Neuronal stem cell (in vitro differentiated cells): ENCODE measurements around the gene MFNG.

ENCODE experiments used
- DNase-seq: peaks from one replicate; pipeline ENCODE4 v3.0.0-alpha.2; 2013; ENCODE audit warnings: low spot score
- H2AFZ ChIP-seq: one replicate; pipeline ENCODE4 v1.6.1; 2013; ENCODE audit warnings: mild to moderate bottlenecking, low read length, inconsistent platforms
- H2AK5ac ChIP-seq: 2 replicates; pipeline ENCODE4 v1.6.1; 2013; ENCODE audit warnings: low read depth, mild to moderate bottlenecking, inconsistent platforms, low read length, moderate library complexity, mixed read lengths
- H2BK120ac ChIP-seq: 2 replicates; pipeline ENCODE4 v1.6.1; 2013; ENCODE audit warnings: low read depth, mild to moderate bottlenecking, inconsistent platforms, low read length, moderate library complexity, mixed read lengths
- H2BK12ac ChIP-seq: one replicate; pipeline ENCODE4 v1.6.1; 2013; ENCODE audit warnings: low read length, inconsistent platforms
- H2BK15ac ChIP-seq: 2 replicates; pipeline ENCODE4 v1.6.1; 2013; ENCODE audit warnings: mild to moderate bottlenecking, low read length, inconsistent platforms, mixed read lengths
- H2BK5ac ChIP-seq: one replicate; pipeline ENCODE4 v1.6.1; 2013; ENCODE audit warnings: inconsistent platforms, mild to moderate bottlenecking, low read length, moderate library complexity
- H3K14ac ChIP-seq: one replicate; pipeline ENCODE4 v1.6.1; 2013; ENCODE audit warnings: low read length, inconsistent platforms
- H3K18ac ChIP-seq: 2 replicates; pipeline ENCODE4 v1.6.1; 2013; ENCODE audit warnings: low read length, inconsistent platforms
- H3K23ac ChIP-seq: 2 replicates; pipeline ENCODE4 v1.6.1; 2013; ENCODE audit warnings: low read depth, mild to moderate bottlenecking, mixed read lengths, low read length, inconsistent platforms; ENCODE audit not compliant: poor library complexity
- H3K27ac ChIP-seq: replicated peaks from 3 replicates; pipeline ENCODE4 v1.5.1; 2013; ENCODE audit warnings: low read length, inconsistent platforms
- H3K27me3 ChIP-seq, 3 experiments: 2 replicates each; pipeline ENCODE4 v1.6.1; 2013; ENCODE audit warnings: low read length in 3 of 3, mild to moderate bottlenecking in 2 of 3, inconsistent platforms in 1 of 3, low read depth in 1 of 3, mixed read lengths in 1 of 3, moderate library complexity in 1 of 3; ENCODE audit not compliant: control insufficient read depth in 3 of 3, insufficient read depth in 3 of 3
- H3K36me3 ChIP-seq, 2 donors: replicated peaks in 1 of 2; 2 replicates each; pipeline ENCODE4 v1.6.1; 2013; ENCODE audit warnings: low read length in 2 of 2; ENCODE audit not compliant: control insufficient read depth in 2 of 2, insufficient read depth in 2 of 2
- H3K4ac ChIP-seq: 2 replicates; pipeline ENCODE4 v1.6.1; 2013; ENCODE audit warnings: inconsistent platforms, mild to moderate bottlenecking, low read length, moderate library complexity
- H3K4me1 ChIP-seq, 2 donors: 1 replicate in 1 of 2; 2 replicates in 1 of 2; pipeline ENCODE4 v1.6.1; 2013; ENCODE audit warnings: low read length in 2 of 2, low read depth in 1 of 2; ENCODE audit not compliant: control insufficient read depth in 2 of 2, insufficient read depth in 1 of 2
- H3K4me2 ChIP-seq: one replicate; pipeline ENCODE4 v1.6.1; 2013; ENCODE audit warnings: mild to moderate bottlenecking, low read length, inconsistent platforms; ENCODE audit not compliant: insufficient read depth, poor library complexity, severe bottlenecking
- H3K4me3 ChIP-seq, 2 donors: 2 replicates each; pipeline ENCODE4 v1.5.1; 2013; ENCODE audit warnings: low read length in 2 of 2, mild to moderate bottlenecking in 2 of 2, inconsistent platforms in 1 of 2, moderate library complexity in 1 of 2
- H3K79me1 ChIP-seq: one replicate; pipeline ENCODE4 v1.6.1; 2013; ENCODE audit warnings: low read depth, mild to moderate bottlenecking, inconsistent platforms, low read length, moderate library complexity
- H3K9ac ChIP-seq: one replicate; pipeline ENCODE4 v1.6.1; 2013; ENCODE audit warnings: mild to moderate bottlenecking, low read depth, low read length, inconsistent platforms; ENCODE audit not compliant: poor library complexity
- H3K9me3 ChIP-seq, 2 donors: replicated peaks in 1 of 2; 2 replicates each; pipeline versions ENCODE3 to v1.6.1; 2013; ENCODE audit warnings: low read length in 2 of 2, mild to moderate bottlenecking in 2 of 2, inconsistent platforms in 1 of 2, low read depth in 1 of 2, mixed read lengths in 1 of 2, moderate library complexity in 1 of 2; ENCODE audit not compliant: control insufficient read depth in 2 of 2, insufficient read depth in 1 of 2
- H4K8ac ChIP-seq: one replicate; pipeline ENCODE4 v1.6.1; 2013; ENCODE audit warnings: low read depth, mild to moderate bottlenecking, inconsistent platforms, low read length, moderate library complexity
- H4K91ac ChIP-seq: one replicate; pipeline ENCODE4 v1.6.1; 2013; ENCODE audit warnings: low read length, low read depth, mild to moderate bottlenecking, inconsistent platforms; ENCODE audit not compliant: poor library complexity
- WGBS, 2 donors: extraction: QIAGEN DNeasy Blood & Tissue Kit; methylation state at CpG; one replicate each; pipeline ENCODE4 v1.1.7; 2013; ENCODE audit warnings: missing lambda C conversion rate in 2 of 2, mixed read lengths in 1 of 2; ENCODE audit not compliant: insufficient read length in 2 of 2, insufficient replicate concordance in 1 of 2; ENCODE audit errors: extremely low coverage in 2 of 2; 5-methylcytosine and 5-hydroxymethylcytosine counted together

Gene MFNG

DNA sequence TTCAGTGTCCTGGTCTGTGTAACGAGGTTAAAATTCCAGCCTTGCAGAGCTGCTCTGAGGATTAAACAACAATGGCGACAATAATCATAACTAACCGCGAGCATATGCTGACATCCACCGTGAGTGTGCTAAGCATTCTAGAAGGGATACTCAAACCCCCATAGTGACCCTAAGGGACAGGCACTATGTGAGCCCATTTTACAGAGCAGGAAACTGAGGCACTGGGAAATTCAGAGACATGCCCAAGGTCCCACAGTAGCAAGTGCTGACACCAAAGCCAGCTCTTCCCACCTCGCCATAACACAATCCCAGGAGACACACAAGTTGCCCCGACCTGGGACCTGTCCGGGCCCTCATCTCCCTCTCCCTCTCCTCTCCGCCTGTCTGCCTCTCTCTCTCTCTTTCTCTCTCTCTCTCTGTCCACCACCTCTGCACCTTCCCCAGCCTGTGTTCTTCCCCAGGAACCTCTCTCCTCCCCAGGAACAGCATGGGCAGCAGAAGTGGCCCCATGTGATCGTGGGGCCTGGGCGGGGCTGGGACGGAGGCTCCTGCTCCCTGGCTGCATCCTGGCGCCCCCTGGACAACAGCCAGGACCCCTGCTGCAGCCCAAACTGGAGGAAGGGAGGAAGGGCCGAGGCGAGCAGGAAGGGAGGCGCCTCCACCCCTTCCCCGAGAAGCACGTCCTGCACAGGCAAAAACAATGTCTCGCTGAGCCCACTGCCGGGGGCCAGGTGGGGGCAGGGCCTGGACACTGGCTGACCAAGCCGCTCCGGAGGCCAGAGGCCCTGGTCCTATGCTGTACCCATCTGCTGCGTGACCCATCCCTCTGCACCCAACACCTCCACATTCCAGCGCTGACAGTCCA, 14.8 kb upstream of the MFNG start:
- Histone ChIP-seq H2BK15ac (peak overlapping the region; percentile 76), H3K27me3 (no peaks in the 10 kb centered on the region), H3K4me1 (peaks cover 15 to 16% of the 10 kb centered on the region in 2 donors), H3K4ac (peak overlapping the region; percentile 54), H3K14ac (no peak overlapping the region), H2AFZ (no peak overlapping the region), H2BK5ac (peak overlapping the region; percentile 79), H3K79me1 (no peaks in the 10 kb centered on the region), H3K4me3 (no peak overlapping the region), H3K9me3 (peaks cover 0 to 2% of the 10 kb centered on the region in 2 donors), H4K8ac (no peak overlapping the region), H2BK12ac (peak overlapping the region; percentile 65), H3K9ac (peak overlapping the region; percentile 57), H2BK120ac (no peak overlapping the region), H3K27ac (no peak overlapping the region), H3K18ac (peak overlapping the region; percentile 82), H3K23ac (peak overlapping the region; percentile 3), H4K91ac (no peak overlapping the region), H3K36me3 (peaks cover 2 to 53% of the 10 kb centered on the region in 2 donors), H2AK5ac (peak overlapping the region; percentile 47), H3K4me2 (no peak overlapping the region)
- whole genome bisulfite sequencing, 2 donors, result no CpG with 5 or more reads among the region's 24 CpGs
- no peak for DNase-seq

- H2AK5ac ChIP-seq, result peak overlapping the region; percentile 27
- H2BK5ac ChIP-seq, result peak overlapping the region; percentile 6
- peaks cover 0 to 2% of the 10 kb centered on the region in 2 donors for H3K9me3 ChIP-seq
- no peak overlapping the region for H2AFZ ChIP-seq
- no CpG with 5 or more reads among the region's 13 CpGs for WGBS, 2 donors
- H3K79me1 ChIP-seq, result no peaks in the 10 kb centered on the region
- no peak overlapping the region for H2BK120ac ChIP-seq
- no peak overlapping the region for H3K4me2 ChIP-seq
- H3K4me1 ChIP-seq, result peaks cover 15 to 16% of the 10 kb centered on the region in 2 donors
- H2BK15ac ChIP-seq, result peak overlapping the region; percentile 61
- H3K36me3 ChIP-seq, result peaks cover 1 to 58% of the 10 kb centered on the region in 2 donors
- no peak overlapping the region for H3K14ac ChIP-seq
- H3K4me3 ChIP-seq, result no peak overlapping the region
- H3K27me3 ChIP-seq, result no peaks in the 10 kb centered on the region
- DNase-seq, result no peak
- peak overlapping the region; percentile 10 for H3K9ac ChIP-seq
- H3K18ac ChIP-seq, result peak overlapping the region; percentile 57
- no peak overlapping the region for H3K4ac ChIP-seq
- no peak overlapping the region for H4K91ac ChIP-seq
- no peak overlapping the region for H3K27ac ChIP-seq
- H2BK12ac ChIP-seq, result peak overlapping the region; percentile 87
- H3K23ac ChIP-seq, result peak overlapping the region; percentile 34
- no peak overlapping the region for H4K8ac ChIP-seq
Measured at GRCh38 chr22:37499789-37500540, 13.8 kb upstream of the MFNG start.

GRCh38 chr22:37499027-37499707, 13.0 kb upstream of the MFNG start:
- Histone ChIP-seq H2BK15ac (peak overlapping the region; percentile 61), H3K23ac (no peak overlapping the region), H3K4me1 (peaks cover 15 to 16% of the 10 kb centered on the region in 2 donors), H2AK5ac (peak overlapping the region; percentile 27), H3K79me1 (no peaks in the 10 kb centered on the region), H4K91ac (no peak overlapping the region), H3K9ac (no peak overlapping the region), H2BK12ac (no peak overlapping the region), H3K36me3 (peaks cover 0 to 50% of the 10 kb centered on the region in 2 donors), H2BK120ac (no peak overlapping the region), H2BK5ac (no peak overlapping the region), H3K4ac (no peak overlapping the region), H3K27me3 (no peaks in the 10 kb centered on the region), H3K9me3 (no peaks in the 10 kb centered on the region), H4K8ac (no peak overlapping the region), H3K27ac (no peak overlapping the region), H3K14ac (no peak overlapping the region), H3K4me2 (no peak overlapping the region), H3K18ac (peak overlapping the region; percentile 57), H2AFZ (no peak overlapping the region), H3K4me3 (no peak overlapping the region)
- no CpG with 5 or more reads among the region's 12 CpGs for WGBS, 2 donors
- DNase-seq, result no peak
